Endothelial cell of umbilical vein (primary cell): ENCODE measurements around the gene OPA3. TPM values are rescaled to one million over a fixed set of nuclear protein-coding genes. Genes with fewer than 3 reads are reported as not detected.

Experiments used
- BruUV-seq: library from RNA; stranded (reverse); fragments of 400-500 nt; replicated peaks from 2 replicates; lab custom pipeline; 2021; lab: Mats Ljungman, UMichigan
- CTCF ChIA-PET: fragments of 300-600, 350-600 bp; sonication (Branson Sonifier 250); formaldehyde crosslinking; loops from one replicate; lab custom pipeline; 2021; ENCODE audit warnings: antibody characterized with exemption, inconsistent platforms; lab: Charles Lee
- POLR2A ChIA-PET: fragments of 300-600, 350-600 bp; sonication (Branson Sonifier 250); formaldehyde crosslinking; loops from one replicate; lab custom pipeline; 2021; ENCODE audit warnings: antibody characterized with exemption, inconsistent platforms; lab: Charles Lee
- DNase-seq: peaks from one replicate; pipeline ENCODE4 v3.0.0-alpha.2; 2011; ENCODE audit warnings: low read depth, low spot score
- FAIRE-seq: peaks from 2 replicates; lab custom pipeline; 2011; peaks lifted over from hg19 to GRCh38; lab: Jason Lieb, UNC
- H2AFZ ChIP-seq: 2 replicates; pipeline ENCODE4 v1.6.0; 2012; ENCODE audit warnings: low read depth, low read length, control low read depth, inconsistent platforms
- H3K27ac ChIP-seq: 2 replicates; pipeline ENCODE4 v1.5.1; 2011; ENCODE audit warnings: low read depth, mild to moderate bottlenecking, control low read depth, low read length, moderate library complexity; ENCODE audit not compliant: insufficient read depth
- H3K27me3 ChIP-seq, 2 experiments: 2 replicates each; pipeline versions ENCODE4 v1.6.0 to v1.6.1; 2011; ENCODE audit warnings: low read length in 2 of 2, mixed read lengths in 1 of 2; ENCODE audit not compliant: control insufficient read depth in 2 of 2, insufficient read depth in 2 of 2
- H3K36me3 ChIP-seq, 2 experiments: 2 replicates in 1 of 2; 3 replicates in 1 of 2; pipeline ENCODE4 v1.5.1; 2011; ENCODE audit warnings: low read length in 2 of 2, mild to moderate bottlenecking in 1 of 2, moderate library complexity in 1 of 2; ENCODE audit not compliant: control insufficient read depth in 2 of 2, insufficient read depth in 2 of 2; ENCODE audit errors: extremely low read depth in 1 of 2
- H3K4me1 ChIP-seq: 3 replicates; pipeline ENCODE4 v1.5.1; 2011; ENCODE audit warnings: mild to moderate bottlenecking, low read length; ENCODE audit not compliant: control insufficient read depth, insufficient read depth; ENCODE audit errors: extremely low read depth
- H3K4me2 ChIP-seq: 2 replicates; pipeline ENCODE4 v1.6.1; 2011; ENCODE audit warnings: low read length, control low read depth, mixed read lengths; ENCODE audit not compliant: insufficient read depth
- H3K4me3 ChIP-seq, 3 experiments: fragments of 200-600 bp in 1 of 3; sonication (generic), shearing (Covaris generic) in 1 of 3; replicated peaks in 1 of 3; 2 replicates each; pipeline ENCODE4 v1.5.1; 2011 to 2016; ENCODE audit warnings: control low read depth in 3 of 3, low read length in 3 of 3, mild to moderate bottlenecking in 2 of 3, inconsistent platforms in 1 of 3, low read depth in 1 of 3, moderate library complexity in 1 of 3; ENCODE audit not compliant: insufficient read depth in 1 of 3
- H3K79me2 ChIP-seq: 2 replicates; pipeline ENCODE4 v1.6.0; 2012; ENCODE audit warnings: low read length, inconsistent platforms; ENCODE audit not compliant: control insufficient read depth, insufficient read depth
- H3K9ac ChIP-seq: replicated peaks from 2 replicates; pipeline ENCODE3; 2011; ENCODE audit warnings: low read length, control low read depth; ENCODE audit not compliant: insufficient read depth; ENCODE audit errors: extremely low read depth
- H3K9me1 ChIP-seq: replicated peaks from 3 replicates; pipeline ENCODE4 v1.6.0; 2011; ENCODE audit warnings: mild to moderate bottlenecking, low read length; ENCODE audit not compliant: control insufficient read depth, insufficient read depth; ENCODE audit errors: extremely low read depth
- H3K9me3 ChIP-seq: replicated peaks from 2 replicates; pipeline ENCODE4 v1.5.1; 2012; ENCODE audit warnings: low read length, inconsistent platforms; ENCODE audit not compliant: control insufficient read depth, insufficient read depth
- H4K20me1 ChIP-seq: replicated peaks from 2 replicates; pipeline ENCODE3; 2011; ENCODE audit warnings: mild to moderate bottlenecking, low read length; ENCODE audit not compliant: control insufficient read depth, insufficient read depth; ENCODE audit errors: extremely low read depth
- CTCF ChIP-seq, 2 donors: IDR thresholded peaks; 1 replicate in 1 of 2; 2 replicates in 1 of 2; pipeline ENCODE4 v1.5.1; 2011; ENCODE audit warnings: low read length in 2 of 2, mild to moderate bottlenecking in 2 of 2, moderate library complexity in 2 of 2, control low read depth in 1 of 2, inconsistent platforms in 1 of 2, low read depth in 1 of 2; ENCODE audit not compliant: insufficient read depth in 1 of 2; ENCODE audit errors: extremely low read depth in 1 of 2
- EZH2 ChIP-seq: IDR thresholded peaks from 2 replicates; pipeline ENCODE4 v1.6.1; 2012; ENCODE audit warnings: borderline replicate concordance, low read depth, mild to moderate bottlenecking, moderate library complexity, low read length, inconsistent platforms; ENCODE audit not compliant: severe bottlenecking
- FOS ChIP-seq: IDR thresholded peaks from 2 replicates; pipeline ENCODE4 v1.6.1; 2011; ENCODE audit warnings: mild to moderate bottlenecking, low read length, moderate library complexity, borderline replicate concordance; ENCODE audit not compliant: insufficient read depth
- GATA2 ChIP-seq: IDR thresholded peaks from 2 replicates; pipeline ENCODE4 v1.7.0; 2011; ENCODE audit warnings: low read depth, mild to moderate bottlenecking, moderate library complexity, mixed read lengths, low read length; ENCODE audit not compliant: insufficient read length, insufficient read depth
- JUN ChIP-seq: IDR thresholded peaks from 2 replicates; pipeline ENCODE4 v1.6.1; 2011; ENCODE audit warnings: borderline replicate concordance, low read depth; ENCODE audit not compliant: insufficient read length, insufficient read depth
- MAX ChIP-seq: IDR thresholded peaks from 2 replicates; pipeline ENCODE4 v1.6.1; 2011; ENCODE audit not compliant: insufficient read depth, insufficient read length
- MYC ChIP-seq: IDR thresholded peaks from one replicate; pipeline ENCODE4 v1.6.1; 2011; ENCODE audit warnings: mild to moderate bottlenecking, low read depth, low read length
- POLR2A ChIP-seq: IDR thresholded peaks from 2 replicates; pipeline ENCODE4 v1.6.1; 2012; ENCODE audit warnings: low read depth, mild to moderate bottlenecking, control low read depth, low read length
- POLR2AphosphoS5 ChIP-seq: IDR thresholded peaks from 2 replicates; pipeline ENCODE4 v1.6.1; 2012; ENCODE audit warnings: low read depth, mild to moderate bottlenecking, control low read depth, low read length, moderate library complexity; ENCODE audit not compliant: insufficient read depth
- dilution Hi-C: fragments of 300-500 bp; cut with MboI; formaldehyde crosslinking; loops from one replicate; pipeline ENCODE4 v1.15.0; 2019; ENCODE audit warnings: low sequenced_read_pairs; ENCODE audit not compliant: extremely low pct_ligation_motif_present
- intact Hi-C: fragments of 100-400 bp; cut with micrococcal nuclease; formaldehyde crosslinking; loops from one replicate; pipeline ENCODE4 v1.10.0; 2022
- polyA plus RNA-seq, 4 experiments: library from polyadenylated mRNA; depleted of rRNA in 3 of 4; stranded (reverse) in 3 of 4; unstranded in 1 of 4; fragments of >200 nt; gene quantifications; 2 replicates each; pipeline versions ENCODE4 v1.2.1 to v1.2.3, GENCODE V29; 2011 to 2012; ENCODE audit warnings: missing spikeins in 1 of 4
- total RNA-seq: library from RNA; stranded (reverse); gene quantifications from 2 replicates; pipeline ENCODE4 v1.2.3, GENCODE V29; 2021

Gene OPA3
- total and polyA plus RNA-seq, 2 donors (not counting 3 experiments of a cell fraction or from before 2014, with no cell fraction given), result 15.4 to 16.0 TPM

GRCh38 chr19:45498411-45499195, 86.0 kb downstream of the OPA3 start, which contains the start of gene PPM1N:
Gene PPM1N (plus strand): TSS chr19:45498443. CDS start chr19:45498473, 30 bp downstream.
- FAIRE-seq (peak; percentile 43), DNase-seq (no peak)
- no TSS peak for BruUV-seq
- no peaks in the 10 kb centered on the region for H3K36me3 ChIP-seq
- no peaks in the 10 kb centered on the region for H4K20me1 ChIP-seq
- H3K9me3 ChIP-seq, result no peaks in the 10 kb centered on the region
- H3K4me3 ChIP-seq, result peak within 1 kb of the TSS in 2 of 3 experiments; percentile 19 to 30
- H3K9ac ChIP-seq, result no peak within 1 kb of the TSS
- POLR2A ChIA-PET, result interaction anchor here (0.6 kb wide), 1 partner anchor 272 kb away, joined by 4 read pairs; no protein-coding TSS in a partner anchor
- CTCF ChIA-PET, result interaction anchor here (0.7 to 4.3 kb wide), 5 partner anchors 10 to 144 kb away, joined by 3 to 45 read pairs (median 6); no protein-coding TSS in a partner anchor
- intact Hi-C loops (no loop called here), dilution Hi-C loops (no loop called here)
- no peak within 1 kb of the TSS for H3K27ac ChIP-seq
- TF ChIP-seq FOS (no peak), GATA2 (no peak), JUN (no peak), MAX (no peak), CTCF (IDR thresholded peaks at IDR 0.05; ENCODE audit: extremely low read depth in 1 of 2, insufficient read depth in 1 of 2, low read depth in 1 of 2, low read length in 2 of 2) (peak; percentile 12 to 19), EZH2 (peak; percentile 41), POLR2AphosphoS5 (peak; percentile 33), MYC (no peak), POLR2A (no peak)
- peaks cover 16% of the 10 kb centered on the region for H3K4me1 ChIP-seq
- peak within 1 kb of the TSS; percentile 76 for H2AFZ ChIP-seq
- H3K79me2 ChIP-seq, result no peaks in the 10 kb centered on the region
- H3K27me3 ChIP-seq, result peaks cover 8 to 16% of the 10 kb centered on the region in 2 experiments
- no peaks in the 10 kb centered on the region for H3K9me1 ChIP-seq
- peak within 1 kb of the TSS; percentile 54 for H3K4me2 ChIP-seq
